ENCODE data around the gene EIF4ENIF1. TPM values are rescaled to one million over a fixed set of nuclear protein-coding genes. Genes with fewer than 3 reads are reported as not detected.
"Not testable (repeated sequence)": the region's sequence is repeated elsewhere in the genome, so short reads cannot be mapped to it uniquely, and the experiment has no call there.

EIF4ENIF1 gene
- total RNA-seq, 1 donor from 2014 or later: 24.5 TPM

DNA sequence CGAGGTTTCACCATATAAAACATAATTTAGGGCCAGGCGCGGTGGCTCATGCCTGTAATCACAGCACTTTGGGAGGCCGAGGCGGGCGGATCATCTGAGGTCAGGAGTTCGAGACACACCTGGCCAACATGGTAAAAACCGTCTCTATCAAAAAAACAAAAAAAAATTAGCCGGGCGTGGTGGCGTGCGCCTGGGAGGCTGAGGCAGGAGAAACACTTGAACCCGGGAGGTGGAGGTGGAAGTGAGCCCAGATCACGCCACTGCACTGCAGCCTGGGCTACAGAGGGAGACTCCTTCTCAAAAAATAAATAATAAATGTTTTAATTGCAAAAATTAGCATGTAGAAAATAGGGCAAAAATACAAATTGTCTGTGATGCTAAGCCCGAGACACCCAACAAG, 5.7 kb upstream of the EIF4ENIF1 start:
- DNase-seq (ENCODE audit: low spot score): no peak

GRCh38 chr22:31493355-31493754, 3.7 kb upstream of the EIF4ENIF1 start:
- DNase-seq (ENCODE audit: low spot score): not testable (repeated sequence)

DNA sequence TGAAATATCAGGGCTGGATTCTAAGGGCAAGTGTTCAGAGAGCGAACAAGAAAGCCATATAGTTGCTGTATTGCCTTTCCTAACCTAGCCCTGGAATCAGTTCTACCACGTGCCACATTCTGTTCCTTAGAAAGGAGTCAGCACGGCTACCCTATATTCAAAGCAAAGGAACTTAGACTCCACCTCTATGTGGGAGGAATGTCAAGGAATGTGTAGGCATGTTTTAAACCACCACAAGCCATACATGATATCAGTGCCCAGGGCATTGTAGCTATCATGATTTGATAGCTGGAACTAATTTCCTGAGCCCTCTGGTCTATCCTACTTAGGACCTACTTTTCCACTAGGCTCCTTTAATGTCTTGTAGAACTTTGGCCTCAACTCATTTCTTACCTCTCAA, 2.5 kb upstream of the EIF4ENIF1 start:
- DNase-seq (ENCODE audit: low spot score): no peak

DNA sequence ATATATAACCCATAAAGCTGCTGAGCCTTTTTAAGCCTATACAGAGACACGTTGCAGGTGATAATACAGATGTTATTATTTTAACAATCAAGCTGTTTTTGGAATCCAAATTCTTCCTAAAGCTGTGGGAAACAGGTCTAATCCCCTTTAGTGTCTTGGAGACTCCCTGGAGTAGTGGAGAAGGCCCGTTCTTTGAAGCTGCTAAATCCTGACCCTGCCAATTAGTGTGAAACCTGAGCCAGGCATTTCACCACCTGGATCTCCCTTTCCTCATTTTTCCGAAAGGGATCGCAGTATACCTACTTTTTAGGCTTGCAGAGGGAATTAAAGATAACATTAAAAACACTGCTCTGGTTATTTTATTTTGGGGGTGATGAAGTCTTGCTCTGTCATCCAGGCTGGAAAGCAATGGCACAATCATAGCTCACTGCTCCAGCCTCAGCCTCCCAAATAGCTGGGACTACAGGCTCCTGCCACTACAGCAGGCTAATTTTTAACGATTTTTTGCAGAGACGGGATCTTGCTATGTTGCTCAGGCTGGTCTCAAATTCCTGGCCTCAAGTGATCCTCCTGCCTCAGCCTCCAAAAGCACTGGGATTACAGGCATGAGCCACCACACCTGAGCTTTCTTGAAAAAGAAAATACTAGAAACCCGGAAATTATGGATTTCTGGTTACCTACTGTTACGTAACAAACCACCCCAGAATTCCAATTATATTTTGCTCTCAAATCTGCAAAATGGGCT, 1.7 kb upstream of the EIF4ENIF1 start:
- DNase-seq (ENCODE audit: low spot score): no peak

- peak; percentile 54 for DNase-seq (ENCODE audit: low spot score)
These were observed 869 bp upstream of the EIF4ENIF1 start for GRCh38 chr22:31490496-31490925.

DNA sequence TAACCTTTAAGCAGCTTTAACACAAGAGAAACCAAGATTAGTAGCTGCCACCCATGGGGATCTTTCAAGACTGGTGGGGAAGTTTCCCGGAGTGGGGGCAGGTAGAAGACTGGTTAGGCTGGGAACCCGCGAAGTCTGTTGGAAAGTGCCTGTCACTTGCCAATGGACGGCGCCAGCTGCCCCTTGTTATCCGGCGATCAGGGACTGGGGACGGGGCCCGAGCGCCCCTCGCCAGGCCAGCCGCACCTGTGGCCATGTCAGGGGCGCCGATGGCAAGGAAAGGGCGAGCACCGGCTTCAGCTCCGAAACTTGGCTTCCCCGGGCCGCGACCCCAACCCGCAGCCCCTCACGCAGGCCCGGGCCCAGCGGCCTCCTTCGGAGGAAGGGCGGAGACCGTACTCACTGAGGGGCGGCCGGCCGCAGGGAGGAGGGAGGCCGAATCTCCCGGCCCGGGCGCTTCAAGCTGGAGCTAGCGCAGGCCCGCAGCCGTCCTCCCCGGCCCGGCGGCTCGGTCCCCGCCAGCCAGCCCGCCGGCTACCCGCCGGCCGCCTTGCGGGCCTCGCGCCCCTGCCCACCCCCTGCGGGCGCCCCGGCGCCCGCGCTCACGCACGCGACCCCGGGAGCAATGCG, 539 bp downstream of the EIF4ENIF1 start:
- DNase-seq (ENCODE audit: low spot score): no peak

DNA sequence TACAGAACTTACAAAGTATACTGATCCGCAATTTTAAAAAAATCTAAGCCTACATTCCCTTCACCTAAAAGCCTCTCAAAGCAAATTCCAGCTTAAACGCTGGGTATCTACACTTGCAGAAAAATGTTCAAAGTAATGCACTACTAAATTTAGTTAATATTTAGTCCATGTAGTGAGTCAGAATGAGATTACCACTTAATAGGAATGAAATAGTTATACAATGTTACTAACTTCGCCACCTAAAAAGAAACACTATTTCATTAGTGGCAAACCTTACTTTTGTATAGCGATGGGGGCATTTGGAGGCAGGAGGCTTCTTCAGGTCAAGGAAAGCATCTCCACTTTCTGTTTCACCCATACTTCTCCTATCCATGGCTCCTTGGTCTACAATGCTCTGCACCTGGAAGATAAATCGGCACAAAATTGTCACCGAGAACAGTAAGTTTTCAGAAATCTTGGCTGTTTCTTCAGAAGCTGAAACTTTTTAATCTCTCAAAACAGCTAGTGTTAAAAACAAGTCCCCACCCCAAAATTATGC, 1.2 kb downstream of the EIF4ENIF1 start:
- no peak for DNase-seq (ENCODE audit: low spot score)

- DNase-seq (ENCODE audit: low spot score): no peak
These were observed 2.7 kb downstream of the EIF4ENIF1 start for GRCh38 chr22:31486951-31487350.

DNA sequence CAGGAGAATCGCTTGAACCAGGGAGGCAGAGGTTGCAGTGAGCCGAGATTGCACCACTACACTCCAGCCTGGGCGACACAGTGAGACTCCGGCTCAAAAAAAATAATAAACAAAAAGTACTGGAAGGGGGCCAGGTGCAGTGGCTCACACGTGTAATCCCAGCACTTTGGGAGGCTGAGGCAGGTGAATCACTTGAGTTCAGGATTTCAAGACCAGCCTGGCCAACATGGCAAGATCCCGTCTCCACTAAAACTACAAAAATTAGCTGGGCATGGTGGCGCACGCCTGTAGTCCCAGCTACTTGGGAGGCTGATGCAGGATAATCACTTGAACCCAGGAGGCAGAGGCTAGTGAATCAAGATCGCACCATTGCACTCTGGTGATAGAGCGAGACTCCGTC, 3.3 kb downstream of the EIF4ENIF1 start:
- not testable (repeated sequence) for DNase-seq (ENCODE audit: low spot score)

- DNase-seq (ENCODE audit: low spot score): not testable (repeated sequence)
These were observed 7.2 kb downstream of the EIF4ENIF1 start for GRCh38 chr22:31482470-31482869.

- DNase-seq (ENCODE audit: low spot score): no peak
These were observed 8.5 kb downstream of the EIF4ENIF1 start for GRCh38 chr22:31481129-31481528.

DNA sequence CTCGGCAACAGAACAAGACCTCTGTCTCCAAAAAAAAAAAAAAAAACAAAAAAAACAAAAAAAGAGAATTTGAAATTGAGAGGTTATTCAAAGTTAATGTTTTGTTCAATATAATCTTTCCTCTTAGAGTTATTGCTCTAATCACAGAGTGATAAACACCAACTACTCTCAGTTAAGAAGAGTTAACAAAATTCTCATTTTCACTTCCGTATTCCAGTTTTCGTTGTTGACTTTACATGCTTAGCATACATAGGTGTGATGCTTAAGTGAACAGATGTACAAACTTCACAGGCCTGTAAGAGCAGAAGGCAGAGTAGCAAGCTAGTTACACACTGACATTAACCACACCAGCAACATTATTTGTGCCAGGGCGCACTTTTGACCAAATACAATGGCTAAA, 12.3 kb downstream of the EIF4ENIF1 start:
- no peak for DNase-seq (ENCODE audit: low spot score)

DNA sequence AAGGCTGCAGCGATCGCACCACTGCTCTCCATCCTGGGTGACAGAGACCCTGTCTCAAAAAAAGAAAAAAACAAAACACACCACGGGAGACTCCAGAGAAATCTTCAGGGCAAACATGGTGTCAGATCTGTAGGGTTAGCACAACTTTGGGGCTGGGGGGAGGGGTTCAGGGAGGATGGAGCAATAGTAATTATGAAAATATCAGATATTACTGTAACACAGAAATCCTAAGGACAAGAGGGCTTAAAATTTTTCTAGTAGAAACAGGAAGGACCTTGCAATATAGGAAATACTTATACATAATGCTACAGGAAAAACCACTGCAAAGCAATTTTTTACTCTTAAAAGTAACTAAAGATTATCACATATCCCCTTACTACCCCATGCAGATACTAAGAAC, 13.8 kb downstream of the EIF4ENIF1 start:
- DNase-seq (ENCODE audit: low spot score): no peak

DNA sequence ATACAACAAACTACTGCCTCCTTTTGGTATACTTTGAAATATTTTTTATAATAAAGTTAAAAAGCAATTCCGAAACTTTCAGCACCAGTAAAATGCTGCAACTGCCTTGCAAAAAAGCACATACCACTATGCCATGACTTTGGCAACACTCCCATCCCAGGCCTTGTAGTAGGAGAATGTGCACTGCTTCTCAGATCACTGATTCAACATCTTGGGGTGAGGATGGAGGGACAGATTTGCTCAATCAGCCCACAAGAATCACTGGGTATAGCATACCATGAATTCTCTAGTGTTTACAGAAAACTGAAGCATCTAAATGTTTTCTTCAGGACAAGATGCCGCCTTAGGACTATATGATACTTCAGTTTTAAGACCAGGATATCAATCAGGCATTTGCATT, 14.9 kb downstream of the EIF4ENIF1 start:
- DNase-seq (ENCODE audit: low spot score): no peak

DNA sequence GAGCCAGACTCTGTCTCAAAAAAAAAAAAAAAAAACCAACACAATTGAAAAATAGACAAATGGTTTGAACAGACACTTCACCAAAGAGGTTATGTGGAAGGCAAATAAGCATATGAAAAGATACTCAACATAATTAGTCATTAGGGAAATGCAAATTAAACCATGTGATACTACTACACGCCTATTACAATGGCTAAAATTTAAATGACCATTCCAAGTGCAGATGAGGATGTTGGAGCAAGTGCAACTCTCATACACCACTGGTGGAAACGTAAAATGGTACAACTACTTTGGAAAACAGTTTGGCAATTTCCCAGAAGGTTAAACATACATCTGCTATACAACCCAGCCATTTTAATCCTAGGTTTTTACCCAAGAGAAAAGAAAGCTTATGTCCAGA, 24.3 kb downstream of the EIF4ENIF1 start:
- DNase-seq (ENCODE audit: low spot score): no peak

DNA sequence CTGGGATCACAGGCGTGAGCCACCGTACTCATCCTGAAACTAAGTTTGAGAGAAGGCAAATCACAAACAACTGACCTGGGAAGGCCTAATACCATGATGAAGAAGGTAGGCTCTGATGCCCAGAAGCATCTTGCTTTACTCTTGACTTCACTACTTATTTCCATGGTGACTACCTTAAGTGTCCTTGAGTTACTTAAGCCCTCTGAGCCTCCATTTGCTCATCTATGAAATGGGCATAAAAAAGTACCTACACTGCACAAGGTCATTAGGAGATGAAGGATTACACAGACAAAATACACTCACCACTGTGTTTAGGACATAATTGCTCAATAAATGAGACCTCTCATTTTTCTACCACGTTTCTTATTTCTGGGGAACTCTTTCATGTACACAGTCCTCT, 27.9 kb downstream of the EIF4ENIF1 start:
- no peak for DNase-seq (ENCODE audit: low spot score)

DNA sequence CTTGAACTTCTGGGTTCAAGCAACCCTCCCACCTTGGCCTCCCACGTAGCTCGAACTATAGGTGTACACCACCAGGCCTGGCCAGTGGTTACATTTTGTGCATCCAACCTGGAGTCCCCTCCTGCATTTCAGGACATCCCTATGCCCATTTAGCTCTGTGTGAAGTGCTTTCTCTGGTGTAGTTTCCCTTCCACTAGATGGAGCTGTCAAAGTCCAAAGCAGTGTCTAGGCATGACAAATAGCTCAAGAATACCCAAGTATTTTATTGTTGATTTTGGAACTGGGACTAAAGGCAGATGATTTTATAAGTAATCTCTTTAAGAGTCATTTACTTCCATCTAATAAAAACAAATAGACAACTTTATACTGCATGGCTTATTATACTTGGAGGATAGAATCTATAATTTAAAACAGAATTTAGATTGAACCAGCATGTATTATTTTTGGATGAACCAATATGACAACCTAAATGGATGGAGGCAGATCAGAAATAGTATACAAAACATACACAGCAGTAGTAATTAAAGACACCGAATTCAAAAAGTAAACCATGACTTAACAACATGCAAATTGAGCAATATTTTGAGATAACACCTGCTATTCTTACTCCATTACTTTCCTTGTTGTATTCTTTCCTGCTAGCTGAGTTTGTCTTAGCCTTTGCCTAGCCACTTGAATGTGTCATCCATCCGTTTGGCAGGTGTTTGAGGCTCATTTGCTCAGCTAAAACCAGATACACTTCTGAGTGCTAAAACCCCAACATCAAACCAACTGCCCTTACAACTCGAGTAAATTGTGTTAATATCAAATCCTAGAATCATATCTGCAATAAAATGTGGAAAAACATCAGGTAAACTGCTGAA, 37.7 kb downstream of the EIF4ENIF1 start:
- no peak for DNase-seq (ENCODE audit: low spot score)

DNA sequence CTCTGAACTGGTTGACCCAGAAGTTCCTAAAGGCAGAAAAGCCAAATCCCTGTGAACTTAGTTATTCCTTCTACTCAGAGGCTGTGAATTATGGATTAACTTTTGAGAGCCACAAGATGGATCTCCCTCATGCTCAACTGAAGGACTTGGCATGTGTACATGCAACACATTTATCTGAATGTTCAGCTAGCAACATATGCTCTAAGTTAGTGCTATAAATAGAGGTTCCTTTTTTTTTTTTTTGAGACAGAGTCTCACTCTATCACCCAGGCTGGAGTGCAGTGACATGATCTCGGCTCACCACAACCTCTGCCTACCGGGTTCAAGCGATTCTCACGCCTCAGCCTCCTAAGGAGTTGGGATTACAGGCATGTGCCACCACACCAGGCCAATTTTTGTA, 40.1 kb downstream of the EIF4ENIF1 start:
- DNase-seq (ENCODE audit: low spot score): no peak

DNA sequence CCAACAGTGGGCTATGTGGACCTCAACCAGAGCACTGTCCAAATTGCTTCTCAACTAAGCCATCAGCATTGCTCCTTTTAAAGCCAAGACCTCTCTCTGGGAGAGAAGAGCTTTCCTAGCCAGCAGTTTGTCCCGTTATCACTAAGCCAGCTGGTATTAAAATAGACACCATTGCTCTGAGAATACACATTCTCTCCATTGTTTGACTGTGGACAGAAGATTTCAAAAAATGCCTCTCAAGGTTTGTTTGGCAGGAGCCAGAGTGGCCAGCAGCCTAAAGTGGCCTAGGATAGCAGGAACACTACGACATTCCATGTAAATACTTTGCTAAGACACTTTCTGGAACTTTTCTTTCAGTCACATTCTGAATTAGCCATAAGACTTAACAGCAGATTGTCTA, 41.3 kb downstream of the EIF4ENIF1 start:
- DNase-seq (ENCODE audit: low spot score): no peak

- DNase-seq (ENCODE audit: low spot score): no peak
These were observed 42.3 kb downstream of the EIF4ENIF1 start for GRCh38 chr22:31447337-31447736.

DNA sequence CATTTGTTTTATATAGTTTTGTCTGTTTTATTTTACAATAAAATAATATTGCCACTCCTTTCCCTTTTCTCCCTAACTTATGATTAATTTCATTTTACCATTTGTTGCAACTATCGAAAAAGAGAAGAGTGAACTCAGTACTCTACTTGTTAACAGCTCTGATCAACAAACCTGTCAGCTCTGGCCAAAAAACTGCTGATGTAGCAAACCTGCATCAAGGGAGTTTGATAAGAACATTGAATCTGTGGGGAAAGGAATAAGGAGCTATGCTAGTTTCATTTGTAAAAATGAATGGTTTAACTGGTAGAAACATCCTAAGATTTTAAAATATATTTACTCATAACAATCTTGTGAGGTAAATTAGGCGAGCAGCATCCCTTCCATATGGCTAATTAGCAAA, 42.9 kb downstream of the EIF4ENIF1 start:
- DNase-seq (ENCODE audit: low spot score): no peak

DNA sequence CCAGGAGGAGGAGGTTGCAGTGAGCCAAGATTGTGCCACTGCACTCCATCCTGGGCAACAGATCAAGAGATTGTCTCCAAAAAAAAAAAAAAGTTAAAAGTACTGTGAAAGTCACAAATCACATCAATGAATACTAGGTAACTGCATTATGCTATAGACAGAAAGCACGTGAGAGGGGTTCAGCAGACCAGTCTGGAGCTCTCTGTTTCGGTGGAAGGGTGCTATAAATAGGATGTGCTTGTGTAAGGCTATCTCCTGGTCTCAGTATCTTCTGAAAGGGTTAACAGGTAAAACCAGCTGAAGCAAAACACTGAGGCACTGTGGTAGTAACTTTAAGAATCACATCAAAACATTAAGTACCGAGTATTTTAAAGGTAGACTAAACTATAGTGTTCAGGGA, 43.4 kb downstream of the EIF4ENIF1 start:
- DNase-seq (ENCODE audit: low spot score): no peak
